ENCODE measurements around the gene NOM1. TPM values are rescaled to one million over a fixed set of nuclear protein-coding genes. Genes with fewer than 3 reads are reported as not detected.

The NOM1 gene
- total RNA-seq, 1 donor from 2014 or later = 17.6 TPM

GRCh38 chr7:157009170-157009777, 59.8 kb downstream of the NOM1 start:
- Histone ChIP-seq H3K27me3 (ENCODE audit: control insufficient read depth, insufficient read depth, low read length) (peaks cover 60% of the 10 kb centered on the region), H3K36me3 (ENCODE audit: control insufficient read depth, insufficient read depth, low read length) (no peaks in the 10 kb centered on the region), H3K4me3 (ENCODE audit: low read depth, low read length) (no peak overlapping the region)
- FAIRE-seq (no peak), DNase-seq (ENCODE audit: low read depth) (no peak)
- TF ChIP-seq, protein P1, sequence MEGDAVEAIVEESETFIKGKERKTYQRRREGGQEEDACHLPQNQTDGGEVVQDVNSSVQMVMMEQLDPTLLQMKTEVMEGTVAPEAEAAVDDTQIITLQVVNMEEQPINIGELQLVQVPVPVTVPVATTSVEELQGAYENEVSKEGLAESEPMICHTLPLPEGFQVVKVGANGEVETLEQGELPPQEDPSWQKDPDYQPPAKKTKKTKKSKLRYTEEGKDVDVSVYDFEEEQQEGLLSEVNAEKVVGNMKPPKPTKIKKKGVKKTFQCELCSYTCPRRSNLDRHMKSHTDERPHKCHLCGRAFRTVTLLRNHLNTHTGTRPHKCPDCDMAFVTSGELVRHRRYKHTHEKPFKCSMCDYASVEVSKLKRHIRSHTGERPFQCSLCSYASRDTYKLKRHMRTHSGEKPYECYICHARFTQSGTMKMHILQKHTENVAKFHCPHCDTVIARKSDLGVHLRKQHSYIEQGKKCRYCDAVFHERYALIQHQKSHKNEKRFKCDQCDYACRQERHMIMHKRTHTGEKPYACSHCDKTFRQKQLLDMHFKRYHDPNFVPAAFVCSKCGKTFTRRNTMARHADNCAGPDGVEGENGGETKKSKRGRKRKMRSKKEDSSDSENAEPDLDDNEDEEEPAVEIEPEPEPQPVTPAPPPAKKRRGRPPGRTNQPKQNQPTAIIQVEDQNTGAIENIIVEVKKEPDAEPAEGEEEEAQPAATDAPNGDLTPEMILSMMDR (IDR thresholded peaks at IDR 0.05; ENCODE audit: insufficient read depth, low read length, severe bottlenecking) = no peak

- Histone ChIP-seq H3K36me3 (ENCODE audit: control insufficient read depth, insufficient read depth, low read length) (no peaks in the 10 kb centered on the region), H3K27me3 (ENCODE audit: control insufficient read depth, insufficient read depth, low read length) (peaks cover 61% of the 10 kb centered on the region), H3K4me3 (ENCODE audit: low read depth, low read length) (peak overlapping the region; percentile 49)
- DNase-seq (ENCODE audit: low read depth) (no peak), FAIRE-seq (no peak)
- TF ChIP-seq, protein P1 (IDR thresholded peaks at IDR 0.05; ENCODE audit: insufficient read depth, low read length, severe bottlenecking) = no peak
Observed at GRCh38 chr7:157009778-157010587, 60.5 kb downstream of the NOM1 start.

GRCh38 chr7:157010588-157011332, 61.2 kb downstream of the NOM1 start, which contains the start of gene MNX1:
Gene MNX1, minus strand, starts transcription at chr7:157010663. Its CDS starts 313 bp downstream, at chr7:157010350.
- peak; percentile 13 for DNase-seq (ENCODE audit: low read depth)
- FAIRE-seq = no peak

DNA sequence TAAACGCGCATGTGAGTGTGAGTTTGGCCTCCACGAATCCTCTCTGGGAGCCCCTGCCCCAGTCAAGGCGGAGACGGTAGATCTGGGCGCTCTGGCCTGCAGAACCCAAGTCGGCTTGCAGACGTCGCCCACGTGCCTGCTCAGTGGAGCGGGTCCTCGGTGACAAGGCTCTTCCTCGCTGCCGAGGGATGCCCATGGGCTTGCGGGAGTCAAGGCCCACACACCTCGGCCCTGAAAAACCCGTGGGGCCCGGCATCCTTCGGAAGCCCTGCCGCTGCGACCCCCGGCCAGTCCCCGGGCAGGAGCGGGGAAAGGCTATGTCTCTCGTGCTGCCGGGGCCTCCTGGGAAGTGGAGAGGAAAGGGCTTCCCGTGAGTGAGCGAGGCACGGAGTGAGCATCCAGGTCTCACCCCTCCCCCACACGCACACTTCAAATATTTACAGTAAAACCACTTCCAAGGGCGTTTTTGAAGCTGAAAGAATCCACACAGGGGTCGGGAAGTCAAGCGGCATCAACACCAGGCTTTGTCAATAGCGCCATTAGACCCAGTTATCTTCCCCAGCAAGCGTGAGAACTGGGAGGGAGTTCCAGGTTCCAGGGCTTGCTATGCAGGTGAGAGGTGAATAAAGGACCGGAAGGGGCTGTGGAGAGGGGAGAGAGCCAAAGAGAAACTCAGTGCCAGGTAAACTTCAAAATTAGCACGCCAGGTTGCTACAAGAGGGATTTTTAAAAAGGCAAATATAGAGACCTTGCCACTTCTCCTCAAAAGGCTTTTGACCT, 62.0 kb downstream of the NOM1 start:
- H3K4me3 ChIP-seq (ENCODE audit: low read depth, low read length) = peak overlapping the region; percentile 49
- FAIRE-seq (no peak), DNase-seq (ENCODE audit: low read depth) (no peak)
- TF ChIP-seq, protein P1 (IDR thresholded peaks at IDR 0.05; ENCODE audit: insufficient read depth, low read length, severe bottlenecking) = no peak
- H3K36me3 ChIP-seq (ENCODE audit: control insufficient read depth, insufficient read depth, low read length) = no peaks in the 10 kb centered on the region
- H3K27me3 ChIP-seq (ENCODE audit: control insufficient read depth, insufficient read depth, low read length) = peaks cover 56% of the 10 kb centered on the region

More at GRCh38 chr7:157010588-157011332, 61.2 kb downstream of the NOM1 start, which contains the start of gene MNX1:
- TF ChIP-seq, protein P1 (IDR thresholded peaks at IDR 0.05; ENCODE audit: insufficient read depth, low read length, severe bottlenecking) = no peak
- peak within 1 kb of the TSS; percentile 49 for H3K4me3 ChIP-seq (ENCODE audit: low read depth, low read length)
- H3K27me3 ChIP-seq (ENCODE audit: control insufficient read depth, insufficient read depth, low read length) = peaks cover 58% of the 10 kb centered on the region
- no peaks in the 10 kb centered on the region for H3K36me3 ChIP-seq (ENCODE audit: control insufficient read depth, insufficient read depth, low read length)

- no peak for FAIRE-seq
- H3K4me3 ChIP-seq (ENCODE audit: low read depth, low read length) = no peak overlapping the region
- peaks cover 61% of the 10 kb centered on the region for H3K27me3 ChIP-seq (ENCODE audit: control insufficient read depth, insufficient read depth, low read length)
- no peaks in the 10 kb centered on the region for H3K36me3 ChIP-seq (ENCODE audit: control insufficient read depth, insufficient read depth, low read length)
- TF ChIP-seq, protein P1 (IDR thresholded peaks at IDR 0.05; ENCODE audit: insufficient read depth, low read length, severe bottlenecking) = no peak
- no peak for DNase-seq (ENCODE audit: low read depth)
Observed at GRCh38 chr7:157012113-157012547, 62.6 kb downstream of the NOM1 start.

Measured in bronchial epithelial cell (primary cell).